Transverse colon (tissue), 4 donors: ENCODE data around the gene ACSM3.

Source experiments
- POLR2A ChIP-seq: fragments of 450-650 bp; IDR thresholded peaks from one replicate; pipeline ENCODE4 v1.6.1; 2016; ENCODE audit warnings: antibody characterized with exemption, mild to moderate bottlenecking, moderate library complexity
- POLR2AphosphoS5 ChIP-seq, 3 donors: sonication (generic); formaldehyde crosslinking; IDR thresholded peaks; one replicate each; pipeline ENCODE4 v1.6.1; 2016; ENCODE audit warnings: antibody characterized with exemption in 3 of 3
- TF ChIP-seq, protein P1 (sequence below), 5 experiments: fragments of 200-600 bp in 3 of 5; fragments of 450-650 bp in 2 of 5; sonication (generic) in 3 of 5; IDR thresholded peaks; 1 replicate in 2 of 5; 2 replicates in 3 of 5; pipeline ENCODE4 v1.5.1; 2016 to 2017; ENCODE audit warnings: antibody characterized with exemption in 5 of 5, inconsistent platforms in 3 of 5, mild to moderate bottlenecking in 2 of 5, moderate library complexity in 1 of 5

DNA sequence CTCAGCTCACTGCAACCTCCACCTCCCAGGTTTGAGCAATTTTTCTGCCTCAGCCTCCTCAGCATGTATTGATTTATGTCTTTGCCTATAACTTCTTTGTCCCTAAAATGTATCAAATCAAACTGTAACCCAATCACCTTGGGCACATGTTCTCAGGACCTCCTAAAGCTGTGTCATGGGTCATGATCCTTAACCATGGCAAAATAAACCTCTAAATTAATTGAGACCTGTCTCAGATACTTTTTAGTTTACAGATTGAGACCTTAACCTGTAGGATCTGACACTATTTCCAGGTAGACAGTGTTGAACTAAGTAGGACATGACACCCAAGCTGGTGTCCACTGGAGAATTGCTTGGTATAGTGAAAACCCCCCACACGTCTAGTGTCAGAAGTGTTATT is 2.6 kb upstream of the ACSM3 start:
- TF ChIP-seq POLR2AphosphoS5 (IDR thresholded peaks at IDR 0.05) (no peak), POLR2A (no peak)
- TF ChIP-seq, protein P1, sequence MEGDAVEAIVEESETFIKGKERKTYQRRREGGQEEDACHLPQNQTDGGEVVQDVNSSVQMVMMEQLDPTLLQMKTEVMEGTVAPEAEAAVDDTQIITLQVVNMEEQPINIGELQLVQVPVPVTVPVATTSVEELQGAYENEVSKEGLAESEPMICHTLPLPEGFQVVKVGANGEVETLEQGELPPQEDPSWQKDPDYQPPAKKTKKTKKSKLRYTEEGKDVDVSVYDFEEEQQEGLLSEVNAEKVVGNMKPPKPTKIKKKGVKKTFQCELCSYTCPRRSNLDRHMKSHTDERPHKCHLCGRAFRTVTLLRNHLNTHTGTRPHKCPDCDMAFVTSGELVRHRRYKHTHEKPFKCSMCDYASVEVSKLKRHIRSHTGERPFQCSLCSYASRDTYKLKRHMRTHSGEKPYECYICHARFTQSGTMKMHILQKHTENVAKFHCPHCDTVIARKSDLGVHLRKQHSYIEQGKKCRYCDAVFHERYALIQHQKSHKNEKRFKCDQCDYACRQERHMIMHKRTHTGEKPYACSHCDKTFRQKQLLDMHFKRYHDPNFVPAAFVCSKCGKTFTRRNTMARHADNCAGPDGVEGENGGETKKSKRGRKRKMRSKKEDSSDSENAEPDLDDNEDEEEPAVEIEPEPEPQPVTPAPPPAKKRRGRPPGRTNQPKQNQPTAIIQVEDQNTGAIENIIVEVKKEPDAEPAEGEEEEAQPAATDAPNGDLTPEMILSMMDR (IDR thresholded peaks at IDR 0.05) = no peak
